GM21737 (cell line): ENCODE results near the gene RHOXF1.
"Not testable (repeated sequence)": the region's sequence is repeated elsewhere in the genome, so short reads cannot be mapped to it uniquely, and the experiment has no call there.

Experiments used
- ATAC-seq: cut with Tn5 transposase; IDR thresholded peaks from one replicate; pipeline ENCODE4 v1.9.1; 2021; ENCODE audit warnings: mild to moderate bottlenecking, moderate library complexity; ENCODE audit not compliant: unreplicated experiment

The RHOXF1 gene

GRCh38 chrX:120087289-120088017, 28.3 kb downstream of the RHOXF1 start:
- ATAC-seq, result no peak

DNA sequence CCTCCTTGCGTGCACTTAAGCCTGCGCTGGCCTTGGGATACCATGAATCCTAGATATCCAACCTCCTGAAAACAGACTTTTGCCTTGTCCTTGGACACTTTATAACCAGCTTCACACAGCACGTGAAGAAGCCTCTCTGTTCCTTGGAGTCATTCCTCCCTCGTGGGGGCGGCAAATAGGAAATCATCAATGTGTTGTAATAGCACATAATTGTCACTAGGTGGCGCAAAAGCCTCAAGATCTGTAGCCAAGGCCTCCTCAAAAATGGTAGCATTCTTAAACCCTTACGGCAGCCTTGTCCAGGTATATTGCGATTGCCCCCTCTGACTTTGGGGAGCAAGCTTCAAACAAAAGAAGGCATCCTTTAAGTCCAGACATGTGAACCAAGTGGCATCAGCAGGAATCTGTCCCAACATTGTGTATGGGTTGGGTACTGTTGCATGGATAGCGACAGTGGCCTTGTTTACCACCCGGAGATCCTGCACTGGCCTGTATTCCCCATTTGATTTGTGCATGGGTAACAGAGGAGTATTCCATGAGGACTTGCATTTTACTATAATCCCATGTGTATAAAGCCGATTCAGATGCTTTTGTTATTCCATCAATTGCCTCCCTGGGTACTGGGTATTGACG, 30.0 kb downstream of the RHOXF1 start:
- not testable (repeated sequence) for ATAC-seq

- ATAC-seq, result not testable (repeated sequence)
These were observed 38.1 kb downstream of the RHOXF1 start, which contains the start of gene RHOXF2B for GRCh38 chrX:120077590-120077989. RHOXF2B (minus strand) TSS chrX:120077690; CDS start chrX:120077552, 138 bp downstream.

GRCh38 chrX:120066169-120066568, 49.5 kb downstream of the RHOXF1 start:
- not testable (repeated sequence) for ATAC-seq
